IPS-11a (cell line): ENCODE measurements around the gene ZNF407.

Experiments
- H3K4me3 ChIP-seq: one replicate; pipeline ENCODE4 v1.5.1; 2013; ENCODE audit warnings: low read depth, low read length, control low read depth

The ZNF407 gene

DNA sequence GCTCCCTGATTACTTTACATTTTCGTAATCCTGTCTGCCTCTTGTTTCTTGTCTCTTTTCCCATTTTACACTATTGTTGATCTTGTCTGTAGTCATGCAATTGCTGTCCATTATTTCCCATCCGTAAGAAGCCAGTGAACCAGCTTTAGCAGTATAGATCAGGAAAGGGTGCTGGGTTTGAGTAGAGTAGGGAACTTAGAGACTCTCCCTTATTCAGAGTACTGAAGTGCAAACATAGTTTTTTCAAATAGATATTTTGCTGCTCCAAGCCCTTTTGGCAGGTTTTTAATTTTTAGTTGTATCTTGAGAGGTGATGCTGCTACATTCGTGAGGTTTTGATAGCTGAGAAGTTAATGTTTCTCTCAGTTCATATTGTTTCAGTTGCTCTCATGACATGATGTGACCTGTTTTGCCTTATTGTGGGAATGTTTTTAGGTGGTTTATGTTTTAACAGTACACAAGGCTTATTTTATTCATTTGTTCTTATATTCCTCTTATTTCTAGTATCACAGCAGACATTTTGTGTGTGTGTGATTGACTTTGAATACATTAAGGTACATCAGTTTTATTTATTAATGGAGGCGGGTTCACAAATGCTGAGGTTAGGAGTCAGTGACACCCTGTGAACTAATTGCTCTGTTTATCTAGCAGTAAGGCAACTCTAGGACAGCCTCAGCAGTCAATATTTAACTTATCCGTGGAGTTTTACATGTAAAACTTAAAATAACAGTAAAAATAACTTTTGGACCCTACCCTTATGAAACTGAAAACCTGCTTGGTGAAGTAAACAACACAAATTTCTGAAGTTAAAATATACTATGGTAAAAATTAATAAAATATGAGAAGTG, 118.4 kb downstream of the ZNF407 start:
- no peak overlapping the region for H3K4me3 ChIP-seq

DNA sequence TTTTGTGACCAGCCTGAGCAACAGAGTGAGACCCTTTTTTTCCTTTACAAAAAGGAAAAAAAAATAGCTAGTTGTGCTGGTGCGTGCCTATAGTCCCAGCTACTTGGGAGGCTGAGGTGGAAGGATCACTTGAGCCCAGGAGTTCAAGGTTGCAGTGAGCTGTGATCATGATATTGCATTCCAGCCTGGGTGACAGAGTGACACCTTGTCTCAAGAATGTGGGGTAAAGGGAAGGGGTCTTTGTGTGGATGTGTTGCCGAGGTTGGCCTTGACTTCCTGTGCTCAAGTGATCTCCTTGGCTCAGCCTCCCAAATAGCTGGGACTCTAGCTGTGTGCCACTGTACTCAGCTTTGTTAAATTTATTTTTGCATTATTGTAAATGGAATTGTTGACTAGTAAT, 120.6 kb downstream of the ZNF407 start:
- H3K4me3 ChIP-seq, result no peak overlapping the region

DNA sequence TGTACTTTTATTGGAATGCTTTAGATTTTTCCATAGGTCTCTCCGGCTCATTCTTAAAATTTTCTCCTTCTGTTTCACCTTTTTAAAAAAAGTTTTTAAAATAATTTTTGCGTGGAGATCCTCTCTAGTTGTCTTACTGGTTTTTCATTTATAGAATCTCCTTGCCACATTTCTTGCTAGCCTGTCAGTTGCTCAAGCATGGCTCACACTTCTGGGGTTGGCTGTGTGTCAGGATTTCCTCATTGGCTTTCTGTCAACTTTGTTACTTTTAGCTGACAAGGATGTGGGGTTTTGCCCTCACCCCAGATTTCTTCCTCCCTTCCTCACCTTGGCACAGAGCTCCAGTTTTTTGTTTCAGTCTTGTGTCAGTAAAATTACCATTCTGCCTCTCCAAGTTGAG, 124.6 kb downstream of the ZNF407 start:
- no peak overlapping the region for H3K4me3 ChIP-seq

- H3K4me3 ChIP-seq, result no peak overlapping the region
These were observed 126.5 kb downstream of the ZNF407 start for GRCh38 chr18:74724186-74724585.

- no peak overlapping the region for H3K4me3 ChIP-seq
These were observed 128.0 kb downstream of the ZNF407 start for GRCh38 chr18:74725690-74726089.

DNA sequence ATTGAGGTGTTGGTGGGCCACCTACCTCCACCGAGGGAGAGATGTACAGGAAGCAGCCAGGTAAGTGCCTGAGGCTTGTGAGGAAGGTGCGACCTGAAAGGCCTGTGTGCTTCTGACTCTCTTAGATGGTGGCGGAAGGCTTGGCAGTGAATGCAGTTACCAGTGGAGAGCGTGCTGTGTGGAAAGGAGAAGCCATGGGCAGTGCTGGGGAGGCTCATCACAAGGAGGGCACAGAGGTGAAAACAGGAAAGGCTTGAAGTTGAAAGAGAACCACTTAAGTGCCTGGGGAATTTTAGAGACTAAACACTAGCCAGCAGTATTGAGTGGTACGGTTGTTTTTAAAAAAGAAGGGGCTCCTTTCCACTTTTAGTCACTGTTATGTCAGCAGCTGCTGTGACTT, 130.9 kb downstream of the ZNF407 start:
- H3K4me3 ChIP-seq, result no peak overlapping the region

GRCh38 chr18:74731097-74731496, 133.4 kb downstream of the ZNF407 start:
- no peak overlapping the region for H3K4me3 ChIP-seq

- H3K4me3 ChIP-seq, result no peak overlapping the region
These were observed 134.7 kb downstream of the ZNF407 start for GRCh38 chr18:74732380-74732779.

- no peak overlapping the region for H3K4me3 ChIP-seq
These were observed 135.9 kb downstream of the ZNF407 start for GRCh38 chr18:74733598-74733997.

- H3K4me3 ChIP-seq, result no peak overlapping the region
These were observed 136.4 kb downstream of the ZNF407 start for GRCh38 chr18:74734013-74734444.

- H3K4me3 ChIP-seq, result no peak overlapping the region
These were observed 142.3 kb downstream of the ZNF407 start for GRCh38 chr18:74739926-74740325.

GRCh38 chr18:74742573-74743243, 145.0 kb downstream of the ZNF407 start:
- H3K4me3 ChIP-seq, result no peak overlapping the region

GRCh38 chr18:74745633-74746403, 148.1 kb downstream of the ZNF407 start:
- no peak overlapping the region for H3K4me3 ChIP-seq

GRCh38 chr18:74748809-74749208, 151.1 kb downstream of the ZNF407 start:
- no peak overlapping the region for H3K4me3 ChIP-seq

- H3K4me3 ChIP-seq, result no peak overlapping the region
These were observed 161.3 kb downstream of the ZNF407 start for GRCh38 chr18:74758995-74759394.

GRCh38 chr18:74760026-74760425, 162.4 kb downstream of the ZNF407 start:
- H3K4me3 ChIP-seq, result no peak overlapping the region

- no peak overlapping the region for H3K4me3 ChIP-seq
These were observed 162.8 kb downstream of the ZNF407 start for GRCh38 chr18:74760436-74760835.

GRCh38 chr18:74766251-74766650, 168.6 kb downstream of the ZNF407 start:
- no peak overlapping the region for H3K4me3 ChIP-seq

DNA sequence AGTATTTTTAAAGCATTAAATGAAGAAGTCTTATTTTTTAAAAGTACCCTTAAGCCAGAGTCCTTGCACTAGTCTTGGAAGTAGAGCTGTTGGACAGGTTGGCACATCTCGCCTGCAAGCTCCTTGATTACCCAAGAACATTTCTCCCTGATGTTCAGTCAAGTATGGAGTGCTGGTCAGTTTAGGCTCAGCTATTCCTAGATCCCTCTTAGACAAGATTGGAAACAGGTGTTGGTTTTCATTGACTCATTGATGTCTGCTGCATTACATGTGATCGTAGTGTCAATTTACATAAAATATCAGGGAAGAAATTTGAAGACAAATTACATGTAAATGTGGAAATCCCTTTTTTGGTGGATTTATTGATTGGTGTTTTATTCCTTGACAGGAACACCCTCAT, 170.4 kb downstream of the ZNF407 start:
- no peak overlapping the region for H3K4me3 ChIP-seq

DNA sequence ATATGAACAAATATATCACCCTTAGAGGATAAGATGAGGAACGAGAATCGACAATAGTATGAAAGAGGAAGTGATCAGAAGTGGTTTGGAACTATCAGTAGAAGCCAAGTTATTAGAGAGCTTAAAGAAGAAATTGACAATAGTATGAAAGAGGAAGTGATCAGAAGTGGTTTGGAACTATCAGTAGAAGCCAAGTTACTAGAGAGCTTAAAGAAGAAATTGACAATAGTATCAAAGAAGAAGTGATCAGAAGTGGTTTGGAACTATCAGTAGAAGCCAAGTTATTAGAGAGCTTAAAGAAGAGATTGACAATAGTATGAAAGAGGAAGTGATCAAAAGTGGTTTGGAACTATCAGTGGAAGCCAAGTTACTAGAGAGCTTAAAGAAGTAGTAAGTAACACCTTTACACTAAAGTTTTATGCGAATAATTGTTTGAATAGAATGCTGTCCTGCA, 175.5 kb downstream of the ZNF407 start:
- H3K4me3 ChIP-seq, result no peak overlapping the region

GRCh38 chr18:74774486-74774885, 176.8 kb downstream of the ZNF407 start:
- H3K4me3 ChIP-seq, result no peak overlapping the region
